Measurements from ENCODE around the gene PPFIBP1.

Gene PPFIBP1

DNA sequence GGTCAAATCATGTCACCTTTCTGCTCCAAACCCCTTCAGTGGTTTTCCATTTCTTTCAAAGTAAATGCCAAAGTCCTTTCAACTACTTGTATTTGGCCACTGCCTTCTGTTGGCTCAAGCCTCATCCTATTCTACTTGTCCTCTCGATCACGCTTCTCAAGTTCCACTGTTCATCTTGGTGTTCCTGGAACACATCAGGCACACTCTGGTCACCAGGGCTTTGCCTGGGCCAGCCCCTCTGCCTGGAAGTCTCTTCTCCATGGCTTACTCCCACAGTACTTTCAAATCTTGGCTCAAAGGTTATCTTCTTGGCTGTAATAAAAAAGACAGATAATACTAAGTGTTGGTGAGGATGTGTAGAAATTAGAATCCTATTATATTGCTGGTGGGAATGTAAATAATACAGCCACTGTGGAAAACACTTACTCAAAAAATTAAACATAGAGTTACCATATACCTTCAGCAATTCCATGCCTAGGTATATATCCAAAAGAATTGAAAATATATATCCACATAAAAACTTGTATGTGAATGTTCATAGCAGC, 17.3 kb upstream of the PPFIBP1 start:
- Mint-ChIP-seq H3K27ac (no peak overlapping the region), H3K4me1 (peaks cover 6% of the 10 kb centered on the region), H3K4me3 (no peak overlapping the region), H3K36me3 (ENCODE audit: low read depth) (no peaks in the 10 kb centered on the region), H3K9me3 (no peaks in the 10 kb centered on the region), H3K27me3 (ENCODE audit: low read depth, poor library complexity) (no peaks in the 10 kb centered on the region)
- TF ChIP-seq, protein P1, sequence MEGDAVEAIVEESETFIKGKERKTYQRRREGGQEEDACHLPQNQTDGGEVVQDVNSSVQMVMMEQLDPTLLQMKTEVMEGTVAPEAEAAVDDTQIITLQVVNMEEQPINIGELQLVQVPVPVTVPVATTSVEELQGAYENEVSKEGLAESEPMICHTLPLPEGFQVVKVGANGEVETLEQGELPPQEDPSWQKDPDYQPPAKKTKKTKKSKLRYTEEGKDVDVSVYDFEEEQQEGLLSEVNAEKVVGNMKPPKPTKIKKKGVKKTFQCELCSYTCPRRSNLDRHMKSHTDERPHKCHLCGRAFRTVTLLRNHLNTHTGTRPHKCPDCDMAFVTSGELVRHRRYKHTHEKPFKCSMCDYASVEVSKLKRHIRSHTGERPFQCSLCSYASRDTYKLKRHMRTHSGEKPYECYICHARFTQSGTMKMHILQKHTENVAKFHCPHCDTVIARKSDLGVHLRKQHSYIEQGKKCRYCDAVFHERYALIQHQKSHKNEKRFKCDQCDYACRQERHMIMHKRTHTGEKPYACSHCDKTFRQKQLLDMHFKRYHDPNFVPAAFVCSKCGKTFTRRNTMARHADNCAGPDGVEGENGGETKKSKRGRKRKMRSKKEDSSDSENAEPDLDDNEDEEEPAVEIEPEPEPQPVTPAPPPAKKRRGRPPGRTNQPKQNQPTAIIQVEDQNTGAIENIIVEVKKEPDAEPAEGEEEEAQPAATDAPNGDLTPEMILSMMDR (IDR thresholded peaks at IDR 0.05): no peak
- DNase-seq: no peak

DNA sequence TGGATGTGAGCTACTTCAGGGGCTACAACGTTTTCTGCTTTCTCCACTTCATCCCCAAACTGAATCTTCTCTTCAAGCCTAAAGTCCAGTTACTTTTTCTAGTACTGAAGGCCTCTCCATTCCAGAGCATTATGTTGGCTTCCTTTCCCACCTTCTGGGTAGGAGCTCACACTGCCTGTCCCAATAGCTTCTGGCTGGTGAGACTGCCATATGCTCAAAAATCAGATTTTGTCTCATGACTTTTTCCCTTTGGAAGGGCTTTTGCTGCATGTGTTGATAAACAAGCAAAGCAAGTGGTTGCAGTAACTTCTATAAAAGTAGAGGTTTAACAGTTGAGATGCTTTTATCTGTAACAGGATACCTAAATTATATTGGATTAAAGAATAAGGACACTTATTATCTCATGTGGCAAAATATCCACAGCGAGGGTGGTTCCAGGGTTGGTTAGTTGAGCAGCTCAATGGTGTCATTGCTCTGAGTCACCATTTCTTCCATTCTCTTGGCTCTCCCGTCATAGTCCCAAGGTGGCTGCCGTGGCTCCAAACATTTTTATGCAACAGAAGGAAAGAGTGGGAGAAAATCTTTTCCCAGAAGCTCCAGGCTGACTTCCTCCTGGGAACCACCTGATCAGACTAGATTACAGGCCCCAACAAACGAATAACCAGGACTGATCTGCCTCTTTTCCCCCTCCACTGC, 15.1 kb upstream of the PPFIBP1 start:
- no peaks in the 10 kb centered on the region for H3K36me3 Mint-ChIP-seq (ENCODE audit: low read depth)
- no peak for DNase-seq
- no peak overlapping the region for H3K27ac Mint-ChIP-seq
- H3K9me3 Mint-ChIP-seq: no peaks in the 10 kb centered on the region
- no peak overlapping the region for H3K4me3 Mint-ChIP-seq
- H3K4me1 Mint-ChIP-seq: peaks cover 15% of the 10 kb centered on the region
- TF ChIP-seq, protein P1 (IDR thresholded peaks at IDR 0.05): no peak
- H3K27me3 Mint-ChIP-seq (ENCODE audit: low read depth, poor library complexity): no peaks in the 10 kb centered on the region

DNA sequence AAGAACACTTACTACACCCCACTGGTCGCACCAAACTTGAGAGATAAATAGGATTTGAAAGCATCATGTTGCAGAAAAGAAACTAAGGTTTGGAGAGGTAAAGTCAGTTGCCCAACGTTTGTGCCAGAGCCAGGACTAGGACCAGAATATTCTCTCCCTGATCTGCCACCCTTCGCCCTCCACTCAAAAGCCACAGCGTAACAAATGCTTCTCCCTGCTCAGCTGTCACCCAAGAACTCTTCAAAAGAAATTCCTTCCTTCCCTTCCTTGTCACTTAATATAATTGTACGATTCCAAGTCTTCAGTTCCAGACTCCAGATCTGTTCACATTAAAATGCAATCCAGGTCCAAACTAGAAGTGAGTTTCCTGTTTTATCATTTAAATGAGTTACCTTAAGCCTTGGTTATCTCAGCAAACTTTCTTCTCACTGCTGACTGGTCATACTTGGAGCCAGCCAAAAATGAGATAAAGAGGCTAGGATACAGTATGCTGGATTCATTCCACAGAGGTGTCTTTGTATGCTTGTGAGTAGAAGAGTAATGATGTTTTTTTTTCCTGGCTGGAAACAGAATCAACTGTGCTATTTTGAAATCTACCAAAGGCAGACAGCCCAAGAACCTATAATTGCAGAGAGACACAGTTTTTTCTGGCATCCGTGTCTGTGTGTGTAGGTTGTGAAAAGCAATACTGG, 12.8 kb upstream of the PPFIBP1 start:
- TF ChIP-seq, protein P1 (IDR thresholded peaks at IDR 0.05): no peak
- DNase-seq: no peak
- Mint-ChIP-seq H3K9me3 (no peaks in the 10 kb centered on the region), H3K4me1 (peaks cover 23% of the 10 kb centered on the region), H3K27ac (no peak overlapping the region), H3K27me3 (ENCODE audit: low read depth, poor library complexity) (no peaks in the 10 kb centered on the region), H3K36me3 (ENCODE audit: low read depth) (no peaks in the 10 kb centered on the region), H3K4me3 (no peak overlapping the region)

DNA sequence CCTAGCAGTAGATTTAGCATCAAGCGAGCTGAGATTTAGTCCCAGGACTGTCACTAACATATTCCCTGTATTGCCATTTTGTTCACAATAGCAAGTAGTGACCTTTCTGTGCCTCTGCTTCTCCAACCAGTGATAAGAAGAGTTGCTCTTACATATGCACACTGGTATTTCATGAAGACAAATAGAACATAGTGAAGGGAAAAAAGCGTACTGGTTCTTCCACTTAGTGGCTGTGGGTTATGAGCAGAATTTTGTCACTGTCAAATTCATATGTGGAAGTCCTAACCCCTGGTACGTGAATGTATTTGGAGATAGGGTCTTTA, 12.3 kb upstream of the PPFIBP1 start:
- no peak for DNase-seq
- no peaks in the 10 kb centered on the region for H3K27me3 Mint-ChIP-seq (ENCODE audit: low read depth, poor library complexity)
- H3K9me3 Mint-ChIP-seq: no peaks in the 10 kb centered on the region
- TF ChIP-seq, protein P1 (IDR thresholded peaks at IDR 0.05): no peak
- peaks cover 23% of the 10 kb centered on the region for H3K4me1 Mint-ChIP-seq
- no peaks in the 10 kb centered on the region for H3K36me3 Mint-ChIP-seq (ENCODE audit: low read depth)
- no peak overlapping the region for H3K27ac Mint-ChIP-seq
- H3K4me3 Mint-ChIP-seq: no peak overlapping the region

DNA sequence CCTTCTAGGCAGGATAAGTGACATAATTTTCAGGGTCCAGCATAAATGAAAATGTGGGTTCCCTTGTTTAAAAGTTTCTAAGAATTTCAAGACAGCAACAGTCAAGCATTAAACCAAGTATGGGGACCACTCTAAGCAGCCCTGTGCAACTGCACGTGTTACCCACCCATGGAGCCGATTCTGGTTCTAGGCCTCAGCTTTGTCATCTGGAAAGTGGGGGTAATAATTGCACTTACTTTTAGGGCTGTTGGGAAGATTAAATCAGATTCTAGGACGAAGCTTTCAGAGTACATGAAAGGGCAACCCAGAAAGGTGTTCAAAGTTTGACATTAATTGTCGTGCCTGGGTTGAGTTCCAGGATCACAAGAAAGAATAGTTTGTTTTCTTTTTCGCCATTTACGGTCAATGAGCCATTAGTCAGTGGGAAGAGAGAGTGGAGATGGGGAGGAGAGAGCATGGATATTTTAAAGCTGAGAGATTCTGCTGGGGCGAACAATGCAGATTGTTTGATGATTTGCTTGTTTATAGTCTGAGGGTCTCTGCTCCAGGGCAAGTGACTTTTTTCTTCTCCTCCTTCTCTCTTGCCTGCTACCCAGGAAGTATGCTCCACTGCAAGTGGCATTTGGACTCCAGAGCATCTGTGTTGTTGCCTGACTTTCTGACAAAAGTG, 10.7 kb upstream of the PPFIBP1 start:
- H3K4me1 Mint-ChIP-seq: peaks cover 23% of the 10 kb centered on the region
- TF ChIP-seq, protein P1 (IDR thresholded peaks at IDR 0.05): no peak
- H3K36me3 Mint-ChIP-seq (ENCODE audit: low read depth): no peaks in the 10 kb centered on the region
- H3K4me3 Mint-ChIP-seq: no peak overlapping the region
- no peak for DNase-seq
- no peaks in the 10 kb centered on the region for H3K27me3 Mint-ChIP-seq (ENCODE audit: low read depth, poor library complexity)
- H3K27ac Mint-ChIP-seq: peak overlapping the region; percentile 11
- no peaks in the 10 kb centered on the region for H3K9me3 Mint-ChIP-seq
